Left ventricle myocardium inferior (tissue), 1 donor: ENCODE results near the gene SPESP1. TPM values are rescaled to one million over a fixed set of nuclear protein-coding genes. Genes with fewer than 3 reads are reported as not detected.

Experiments used
- DNase-seq: peaks from one replicate; pipeline ENCODE4 v3.0.0-alpha.2; 2020
- H3K27ac ChIP-seq: fragments of 200-600 bp; replicated peaks from 2 replicates; pipeline ENCODE4 v1.8.0; 2021
- H3K27me3 ChIP-seq: fragments of 200-600 bp; 2 replicates; pipeline ENCODE4 v1.8.0; 2021; ENCODE audit warnings: low read depth
- H3K36me3 ChIP-seq: fragments of 200-600 bp; 2 replicates; pipeline ENCODE4 v1.8.0; 2021
- H3K4me1 ChIP-seq: fragments of 200-600 bp; 2 replicates; pipeline ENCODE4 v1.8.0; 2021
- H3K4me3 ChIP-seq: fragments of 200-600 bp; 2 replicates; pipeline ENCODE4 v1.8.0; 2021; ENCODE audit warnings: mild to moderate bottlenecking, moderate library complexity
- H3K9me3 ChIP-seq: fragments of 200-600 bp; replicated peaks from 2 replicates; pipeline ENCODE4 v1.8.0; 2021
- intact Hi-C: fragments of 100-400 bp; cut with micrococcal nuclease; formaldehyde crosslinking; loops from one replicate; pipeline ENCODE4 v1.11.0; 2022
- total RNA-seq: library from RNA; stranded (reverse); fragmentation: NEBNext Ultra II Directional; extraction: Animal tissue kit (Norgen Biotek cat#: 25700); gene quantifications from one replicate; pipeline ENCODE4 v1.2.1, GENCODE V29; 2021
- TF ChIP-seq, protein P1 (sequence below): fragments of 200-600 bp; IDR thresholded peaks from 2 replicates; pipeline ENCODE4 v1.8.0; 2021; ENCODE audit warnings: antibody characterized with exemption, mild to moderate bottlenecking, borderline replicate concordance
- donor health status: DM: no; HTN: yes; CAD: no; lungs with severe emphysema.

Gene SPESP1
- total RNA-seq, 1 donor from 2014 or later: 7.6 TPM

DNA sequence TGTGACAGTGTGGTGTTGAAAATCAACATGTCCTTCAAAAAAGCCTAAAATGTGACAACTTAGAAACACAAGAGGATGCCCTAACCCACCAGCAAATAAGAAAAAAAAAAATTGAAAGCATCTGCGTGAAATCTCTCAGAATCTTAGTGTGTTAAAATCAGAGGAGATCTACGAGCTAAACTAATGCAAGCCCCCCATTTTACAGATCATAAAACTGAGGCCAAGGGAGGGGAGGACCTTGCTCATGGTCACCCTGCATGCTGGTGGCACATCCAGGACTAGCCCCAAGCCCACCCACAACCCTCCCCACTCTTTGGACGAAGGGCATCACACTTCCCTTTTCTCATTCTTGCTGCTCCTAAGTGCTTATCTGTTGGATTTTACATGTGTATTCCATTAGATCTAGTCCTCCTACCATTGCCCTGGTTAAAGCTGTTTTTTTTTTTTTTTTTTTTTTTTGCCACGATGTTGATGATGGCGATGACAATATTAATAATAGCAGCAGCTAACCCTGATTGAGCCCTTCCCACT, 55.1 kb downstream of the SPESP1 start:
- intact Hi-C loops: no loop called here
- Histone ChIP-seq H3K36me3 (no peaks in the 10 kb centered on the region), H3K4me3 (no peak overlapping the region), H3K9me3 (no peaks in the 10 kb centered on the region), H3K27me3 (peaks cover 5% of the 10 kb centered on the region), H3K4me1 (peaks cover 9% of the 10 kb centered on the region), H3K27ac (no peak overlapping the region)
- no peak for DNase-seq
- TF ChIP-seq, protein P1, sequence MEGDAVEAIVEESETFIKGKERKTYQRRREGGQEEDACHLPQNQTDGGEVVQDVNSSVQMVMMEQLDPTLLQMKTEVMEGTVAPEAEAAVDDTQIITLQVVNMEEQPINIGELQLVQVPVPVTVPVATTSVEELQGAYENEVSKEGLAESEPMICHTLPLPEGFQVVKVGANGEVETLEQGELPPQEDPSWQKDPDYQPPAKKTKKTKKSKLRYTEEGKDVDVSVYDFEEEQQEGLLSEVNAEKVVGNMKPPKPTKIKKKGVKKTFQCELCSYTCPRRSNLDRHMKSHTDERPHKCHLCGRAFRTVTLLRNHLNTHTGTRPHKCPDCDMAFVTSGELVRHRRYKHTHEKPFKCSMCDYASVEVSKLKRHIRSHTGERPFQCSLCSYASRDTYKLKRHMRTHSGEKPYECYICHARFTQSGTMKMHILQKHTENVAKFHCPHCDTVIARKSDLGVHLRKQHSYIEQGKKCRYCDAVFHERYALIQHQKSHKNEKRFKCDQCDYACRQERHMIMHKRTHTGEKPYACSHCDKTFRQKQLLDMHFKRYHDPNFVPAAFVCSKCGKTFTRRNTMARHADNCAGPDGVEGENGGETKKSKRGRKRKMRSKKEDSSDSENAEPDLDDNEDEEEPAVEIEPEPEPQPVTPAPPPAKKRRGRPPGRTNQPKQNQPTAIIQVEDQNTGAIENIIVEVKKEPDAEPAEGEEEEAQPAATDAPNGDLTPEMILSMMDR: no peak

DNA sequence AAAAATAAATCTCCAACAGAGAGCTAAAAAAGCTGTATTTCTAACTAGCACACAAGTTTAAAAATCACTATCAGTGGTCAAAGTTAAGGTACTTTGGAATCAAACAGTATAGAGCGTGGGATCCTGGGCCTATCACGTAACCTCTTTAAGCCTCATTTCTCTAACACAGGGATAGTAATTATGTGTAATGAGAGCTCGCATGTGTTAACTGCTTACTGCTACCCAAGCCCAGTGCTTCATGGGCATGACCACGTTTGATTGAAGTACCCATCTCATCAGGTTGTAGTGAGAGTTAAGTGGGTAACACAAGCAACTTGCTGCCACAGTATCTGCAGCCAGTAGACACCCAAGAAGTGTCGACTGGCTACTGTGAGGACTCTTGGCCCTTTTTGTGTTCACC, 56.0 kb downstream of the SPESP1 start:
- DNase-seq: no peak
- no peak overlapping the region for H3K4me3 ChIP-seq
- no peaks in the 10 kb centered on the region for H3K9me3 ChIP-seq
- TF ChIP-seq, protein P1: no peak
- intact Hi-C loops: no loop called here
- peaks cover 5% of the 10 kb centered on the region for H3K27me3 ChIP-seq
- no peaks in the 10 kb centered on the region for H3K36me3 ChIP-seq
- H3K27ac ChIP-seq: no peak overlapping the region
- peaks cover 17% of the 10 kb centered on the region for H3K4me1 ChIP-seq

DNA sequence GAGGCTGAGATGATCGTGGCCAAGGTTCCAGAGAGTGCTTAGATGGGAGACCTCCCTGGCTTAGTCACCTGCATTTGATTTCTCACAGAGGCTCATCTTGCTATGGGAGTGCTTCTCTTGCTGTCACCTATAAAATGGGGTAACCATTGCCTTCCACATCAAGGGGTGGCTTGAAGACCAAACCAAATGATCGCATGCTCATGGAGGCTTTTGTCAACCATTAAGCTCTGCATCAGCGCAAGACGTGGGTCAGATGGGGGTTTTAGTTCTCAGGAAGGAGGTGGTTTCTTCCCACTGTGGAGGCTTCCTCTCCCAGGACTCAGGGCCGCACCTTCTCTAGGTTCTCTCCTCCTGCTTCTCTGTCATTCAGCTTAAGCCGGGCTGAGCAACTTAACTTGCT, 56.8 kb downstream of the SPESP1 start:
- intact Hi-C loops: no loop called here
- DNase-seq: no peak
- TF ChIP-seq, protein P1: no peak
- Histone ChIP-seq H3K4me3 (no peak overlapping the region), H3K27me3 (peaks cover 1% of the 10 kb centered on the region), H3K9me3 (no peaks in the 10 kb centered on the region), H3K27ac (no peak overlapping the region), H3K4me1 (peaks cover 22% of the 10 kb centered on the region), H3K36me3 (no peaks in the 10 kb centered on the region)

DNA sequence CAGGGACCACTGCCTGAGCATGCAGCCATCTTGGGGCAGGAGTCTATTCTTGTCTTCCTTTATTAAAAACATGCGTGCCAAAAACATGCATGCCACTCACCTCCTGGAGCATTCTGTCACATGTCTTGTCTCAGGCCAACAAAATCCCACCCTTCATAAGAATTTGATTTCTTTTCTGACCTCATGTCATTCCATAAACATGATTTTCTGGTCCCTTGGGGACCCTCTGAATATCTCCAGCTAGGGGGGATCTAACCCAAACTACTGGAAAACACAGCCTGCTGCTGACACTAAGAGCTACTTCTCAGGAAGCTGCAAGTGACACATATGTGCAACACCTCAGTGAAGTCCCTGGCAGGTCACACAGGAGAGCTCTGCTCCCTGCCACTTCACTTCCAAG, 57.4 kb downstream of the SPESP1 start:
- H3K27ac ChIP-seq: no peak overlapping the region
- no peak overlapping the region for H3K4me3 ChIP-seq
- intact Hi-C loops: no loop called here
- H3K9me3 ChIP-seq: no peaks in the 10 kb centered on the region
- H3K36me3 ChIP-seq: no peaks in the 10 kb centered on the region
- no peaks in the 10 kb centered on the region for H3K27me3 ChIP-seq
- no peak for DNase-seq
- TF ChIP-seq, protein P1: no peak
- H3K4me1 ChIP-seq: peaks cover 22% of the 10 kb centered on the region

DNA sequence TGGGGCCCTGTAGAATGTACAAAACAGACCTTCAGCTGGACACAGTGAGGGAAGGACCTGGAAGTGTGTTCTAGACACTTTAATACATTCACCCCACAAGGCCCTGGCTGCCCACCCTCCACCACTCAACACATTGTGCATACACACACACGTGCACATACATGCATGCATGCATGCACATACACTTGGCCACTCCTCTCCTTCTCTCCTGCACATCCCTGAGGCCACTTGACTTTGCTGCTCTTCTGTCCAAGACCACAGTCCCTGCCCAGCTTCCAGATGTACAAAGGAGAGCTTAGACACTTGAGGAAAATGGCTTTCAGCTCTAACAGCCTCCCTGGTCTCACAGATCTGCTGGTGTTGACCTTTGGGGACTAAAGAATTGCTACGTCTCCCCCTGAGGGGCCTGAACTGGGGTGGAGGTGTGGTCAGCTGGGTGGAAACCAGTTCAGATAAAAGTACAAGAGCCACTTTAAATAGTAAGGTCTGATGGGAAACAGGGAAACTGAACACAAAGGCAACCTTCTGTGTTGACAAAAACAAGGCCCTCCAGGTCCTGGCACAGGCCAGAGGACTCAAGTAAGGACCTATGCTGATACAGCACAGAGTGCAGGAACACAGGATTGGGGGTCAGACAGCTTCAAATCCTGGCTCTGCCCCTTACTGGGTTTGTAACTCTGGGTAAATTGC, 59.4 kb downstream of the SPESP1 start:
- H3K27ac ChIP-seq: no peak overlapping the region
- intact Hi-C loops: no loop called here
- H3K9me3 ChIP-seq: no peaks in the 10 kb centered on the region
- no peak overlapping the region for H3K4me3 ChIP-seq
- DNase-seq: no peak
- H3K4me1 ChIP-seq: peaks cover 22% of the 10 kb centered on the region
- TF ChIP-seq, protein P1: no peak
- H3K27me3 ChIP-seq: no peaks in the 10 kb centered on the region
- H3K36me3 ChIP-seq: no peaks in the 10 kb centered on the region
